GM23338 (cell line): ENCODE data around the gene GCNT2.

Experiments used
- POLR2AphosphoS5 ChIP-seq: IDR thresholded peaks from 2 replicates; pipeline ENCODE4 v1.6.1; 2016; ENCODE audit warnings: antibody characterized with exemption, low read depth
- TF ChIP-seq, protein P1 (sequence below), 2 experiments: fragments of 200-600 bp in 1 of 2; sonication (generic) in 1 of 2; conservative IDR thresholded peaks; 2 replicates each; pipeline versions ENCODE4 v1.5.1 to v1.6.1; 2016 to 2017; ENCODE audit warnings: antibody characterized with exemption in 2 of 2, low read depth in 2 of 2, mild to moderate bottlenecking in 2 of 2, moderate library complexity in 1 of 2

DNA sequence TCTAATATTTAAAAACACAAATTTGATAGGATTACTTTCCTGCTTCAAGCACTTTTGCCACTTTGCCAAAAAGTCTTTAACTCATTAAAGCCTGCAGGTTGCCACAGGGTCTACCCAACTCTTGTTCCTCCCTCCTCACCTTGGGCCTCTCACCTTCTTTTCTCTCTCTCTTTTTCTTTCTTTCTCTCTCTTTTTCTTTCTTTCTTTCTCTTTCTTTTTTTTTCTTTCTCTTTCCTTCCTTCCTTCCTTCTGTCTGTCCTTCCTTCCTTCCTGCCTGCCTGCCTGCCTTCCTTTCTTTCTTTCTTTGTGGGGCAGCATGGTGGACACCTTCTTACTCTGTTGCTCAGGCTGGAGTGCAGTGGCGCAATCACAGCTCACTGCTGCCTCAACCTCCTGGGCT lies 123.1 kb downstream of the GCNT2 start:
- TF ChIP-seq, protein P1, sequence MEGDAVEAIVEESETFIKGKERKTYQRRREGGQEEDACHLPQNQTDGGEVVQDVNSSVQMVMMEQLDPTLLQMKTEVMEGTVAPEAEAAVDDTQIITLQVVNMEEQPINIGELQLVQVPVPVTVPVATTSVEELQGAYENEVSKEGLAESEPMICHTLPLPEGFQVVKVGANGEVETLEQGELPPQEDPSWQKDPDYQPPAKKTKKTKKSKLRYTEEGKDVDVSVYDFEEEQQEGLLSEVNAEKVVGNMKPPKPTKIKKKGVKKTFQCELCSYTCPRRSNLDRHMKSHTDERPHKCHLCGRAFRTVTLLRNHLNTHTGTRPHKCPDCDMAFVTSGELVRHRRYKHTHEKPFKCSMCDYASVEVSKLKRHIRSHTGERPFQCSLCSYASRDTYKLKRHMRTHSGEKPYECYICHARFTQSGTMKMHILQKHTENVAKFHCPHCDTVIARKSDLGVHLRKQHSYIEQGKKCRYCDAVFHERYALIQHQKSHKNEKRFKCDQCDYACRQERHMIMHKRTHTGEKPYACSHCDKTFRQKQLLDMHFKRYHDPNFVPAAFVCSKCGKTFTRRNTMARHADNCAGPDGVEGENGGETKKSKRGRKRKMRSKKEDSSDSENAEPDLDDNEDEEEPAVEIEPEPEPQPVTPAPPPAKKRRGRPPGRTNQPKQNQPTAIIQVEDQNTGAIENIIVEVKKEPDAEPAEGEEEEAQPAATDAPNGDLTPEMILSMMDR (conservative IDR thresholded peaks at IDR 0.05; ENCODE audit: low read depth in 2 of 2): no peak
- TF ChIP-seq POLR2AphosphoS5: no peak
